Fibroblast of the conjunctiva (primary cell): Measurements from ENCODE around the gene NUDT4.

Experiments used
- DNase-seq: peaks from one replicate; pipeline ENCODE4 v3.0.0-alpha.2; 2010; ENCODE audit warnings: low read depth

The NUDT4 gene

GRCh38 chr12:93377252-93378195, at the start of gene NUDT4:
Gene NUDT4, plus strand, starts transcription at chr12:93377925. Its CDS starts 398 bp downstream, at chr12:93378323.
- DNase-seq: peak; percentile 89

GRCh38 chr12:93333054-93333453, 44.7 kb upstream of the NUDT4 start:
- no peak for DNase-seq

GRCh38 chr12:93333828-93334227, 43.9 kb upstream of the NUDT4 start:
- no peak for DNase-seq

- DNase-seq: no peak
These were observed 42.0 kb upstream of the NUDT4 start for GRCh38 chr12:93335603-93336162.

- DNase-seq: peak; percentile 3
These were observed 41.4 kb upstream of the NUDT4 start for GRCh38 chr12:93336291-93336741.

- DNase-seq: no peak
These were observed 39.1 kb upstream of the NUDT4 start for GRCh38 chr12:93338598-93338997.

GRCh38 chr12:93339695-93340094, 38.0 kb upstream of the NUDT4 start:
- no peak for DNase-seq

- no peak for DNase-seq
These were observed 36.2 kb upstream of the NUDT4 start for GRCh38 chr12:93341409-93342049.

GRCh38 chr12:93347054-93347785, 30.5 kb upstream of the NUDT4 start:
- DNase-seq: no peak

GRCh38 chr12:93348575-93349435, 28.9 kb upstream of the NUDT4 start:
- DNase-seq: no peak

GRCh38 chr12:93351726-93352125, 26.0 kb upstream of the NUDT4 start:
- DNase-seq: no peak

GRCh38 chr12:93352321-93352720, 25.4 kb upstream of the NUDT4 start:
- DNase-seq: no peak

GRCh38 chr12:93356214-93356613, 21.5 kb upstream of the NUDT4 start:
- no peak for DNase-seq

GRCh38 chr12:93358058-93358457, 19.7 kb upstream of the NUDT4 start:
- DNase-seq: no peak

GRCh38 chr12:93358821-93359220, 18.9 kb upstream of the NUDT4 start:
- no peak for DNase-seq

GRCh38 chr12:93360688-93361087, 17.0 kb upstream of the NUDT4 start:
- DNase-seq: no peak

GRCh38 chr12:93361151-93361919, 16.4 kb upstream of the NUDT4 start:
- DNase-seq: no peak

- DNase-seq: no peak
These were observed 13.9 kb upstream of the NUDT4 start for GRCh38 chr12:93363841-93364297.

- no peak for DNase-seq
These were observed 11.9 kb upstream of the NUDT4 start for GRCh38 chr12:93365616-93366405.
